Limb (tissue), 2 donors: ENCODE results near the gene PHPT1.
"Not testable (repeated sequence)": the region's sequence is repeated elsewhere in the genome, so short reads cannot be mapped to it uniquely, and the experiment has no call there.

ENCODE experiments used
- DNase-seq, 2 donors: peaks; one replicate each; pipeline ENCODE4 v3.0.0-alpha.2; 2016; ENCODE audit errors: extremely low spot score in 2 of 2

PHPT1 gene

DNA sequence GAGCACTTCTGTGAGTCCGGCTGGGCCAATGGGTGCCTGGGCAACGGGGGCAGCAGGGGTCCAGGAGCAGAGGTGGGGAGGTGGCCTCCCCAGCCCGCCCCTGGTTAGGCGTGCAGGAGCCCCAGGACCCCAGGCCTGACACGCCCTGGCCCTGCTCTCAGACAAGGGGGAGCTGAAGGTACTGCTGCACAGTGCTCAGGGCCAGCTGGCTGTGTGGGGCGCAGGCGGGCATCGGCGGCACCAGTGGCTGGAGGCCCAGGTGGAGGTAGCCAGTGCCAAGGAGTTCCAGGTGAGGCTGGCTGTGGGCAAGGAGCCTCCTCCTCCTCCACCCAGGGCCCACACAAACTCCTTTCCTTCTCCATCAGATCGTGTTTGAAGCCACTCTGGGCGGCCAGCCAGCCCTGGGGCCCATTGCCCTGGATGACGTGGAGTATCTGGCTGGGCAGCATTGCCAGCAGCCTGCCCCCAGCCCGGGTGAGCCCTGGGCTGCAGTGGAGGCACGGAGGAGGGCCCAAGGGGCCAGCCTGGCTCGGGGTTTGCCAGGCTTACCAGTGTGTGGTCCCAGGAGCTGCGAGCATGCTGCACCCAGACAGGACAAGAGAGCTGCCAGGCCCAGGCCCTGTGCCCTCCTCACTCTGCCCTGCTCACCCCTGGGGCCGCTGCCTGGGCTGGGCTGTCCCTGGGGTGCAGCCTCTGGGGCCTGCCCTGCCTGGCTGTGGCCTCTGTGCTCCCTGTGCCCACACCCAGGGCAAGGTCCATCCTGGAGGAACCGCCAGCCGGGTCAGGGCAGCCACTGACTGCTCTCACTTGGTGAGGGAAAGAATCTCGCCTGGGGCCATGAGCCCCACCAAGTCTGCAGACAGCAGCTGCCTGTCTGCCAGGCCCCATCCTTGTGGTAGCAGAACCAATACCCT is 9.9 kb downstream of the PHPT1 start:
- peak in 1 of 2 donors; percentile 54 for DNase-seq

DNA sequence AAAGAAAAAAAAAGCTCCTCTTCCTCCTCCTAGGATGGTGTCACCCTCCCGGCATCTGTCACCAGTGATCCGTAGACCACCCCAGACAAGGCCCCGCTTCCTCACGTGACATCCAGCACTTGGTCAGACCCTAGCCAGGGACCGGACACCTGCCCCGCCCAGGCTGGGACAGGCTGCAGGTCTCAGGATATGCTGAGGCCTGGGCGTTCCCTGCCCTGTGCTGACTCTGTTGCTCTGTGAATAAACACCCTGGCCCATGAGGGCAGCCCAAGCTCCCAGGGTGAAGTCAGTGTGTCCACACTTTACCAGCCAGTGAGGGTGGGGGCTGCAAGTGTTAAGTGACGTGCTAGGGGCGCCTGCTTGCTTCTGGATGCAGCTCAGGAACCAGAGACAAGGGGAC is 11.3 kb downstream of the PHPT1 start:
- DNase-seq, result no peak

DNA sequence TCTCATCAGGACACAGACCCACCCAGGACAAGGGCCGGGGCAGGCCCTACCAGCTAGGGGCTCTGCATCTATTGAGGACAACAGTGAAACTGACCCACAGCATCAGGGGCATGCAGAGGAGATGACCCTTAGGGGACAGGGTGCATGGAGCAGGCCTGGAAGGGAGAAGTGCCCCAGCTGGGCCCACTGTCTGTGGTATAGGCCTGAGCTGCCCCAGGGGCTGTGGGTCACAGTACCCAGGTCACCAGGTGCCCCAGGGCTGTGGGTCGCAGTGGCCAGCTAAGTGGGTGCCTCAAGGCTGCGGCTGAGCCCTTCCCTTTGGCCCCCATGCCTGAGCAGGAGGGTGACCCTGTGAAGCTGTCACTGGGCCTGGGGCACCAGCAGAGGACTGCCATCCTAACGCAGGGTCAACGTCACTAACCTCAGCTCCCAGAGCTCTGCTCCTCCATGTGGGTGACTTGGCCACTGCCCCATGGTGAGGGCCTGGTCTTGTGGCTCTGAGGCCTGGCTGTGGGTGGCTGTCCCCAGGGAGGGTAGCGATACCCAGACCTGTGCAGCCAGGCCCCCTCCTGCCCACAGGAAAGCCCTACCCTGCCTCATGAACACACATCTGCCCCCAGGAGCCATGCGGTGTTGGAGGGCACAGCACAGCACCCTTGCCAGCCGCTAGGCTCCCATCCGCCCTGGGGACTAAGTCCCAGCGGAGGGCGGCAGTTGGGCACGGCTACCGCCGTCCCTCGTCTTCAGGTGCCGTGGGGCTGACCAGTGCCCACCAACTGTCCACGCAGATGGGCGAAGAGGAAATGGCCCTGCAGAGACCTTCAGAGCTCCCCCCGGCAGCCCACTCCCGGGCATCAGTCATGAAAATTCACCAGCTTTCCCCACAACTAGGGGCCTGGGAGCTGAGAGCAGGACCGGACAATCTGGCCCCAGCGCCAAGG is 12.0 kb downstream of the PHPT1 start:
- no peak for DNase-seq

DNA sequence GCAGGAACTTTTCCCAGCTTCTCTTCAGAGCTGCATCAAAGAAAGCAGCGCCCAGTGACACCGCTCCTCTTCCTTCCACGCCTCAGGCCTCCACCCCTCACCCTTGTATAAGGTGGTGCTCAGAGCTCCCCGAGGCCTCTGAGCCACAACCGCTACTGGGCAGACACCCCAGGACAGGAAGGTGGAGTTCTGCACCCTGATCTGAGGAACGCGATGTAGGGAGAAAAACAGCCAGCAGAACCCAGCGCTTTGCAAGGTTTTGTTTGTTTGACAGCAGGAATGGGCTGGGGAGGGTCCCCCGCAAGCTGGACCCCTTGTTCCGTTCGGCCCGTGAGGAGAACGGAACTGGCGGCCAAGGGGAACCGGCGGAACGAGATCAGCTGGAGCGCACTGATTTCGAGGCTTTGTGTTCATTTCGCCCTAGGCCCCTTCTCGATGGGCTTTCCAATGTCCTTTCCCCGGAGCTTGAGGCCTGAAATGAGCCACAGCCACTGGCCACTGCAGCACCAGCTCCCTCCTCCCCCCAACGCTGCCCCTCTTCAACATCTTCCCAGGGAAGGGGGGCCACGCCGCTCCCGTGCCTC is 12.8 kb downstream of the PHPT1 start:
- no peak for DNase-seq

DNA sequence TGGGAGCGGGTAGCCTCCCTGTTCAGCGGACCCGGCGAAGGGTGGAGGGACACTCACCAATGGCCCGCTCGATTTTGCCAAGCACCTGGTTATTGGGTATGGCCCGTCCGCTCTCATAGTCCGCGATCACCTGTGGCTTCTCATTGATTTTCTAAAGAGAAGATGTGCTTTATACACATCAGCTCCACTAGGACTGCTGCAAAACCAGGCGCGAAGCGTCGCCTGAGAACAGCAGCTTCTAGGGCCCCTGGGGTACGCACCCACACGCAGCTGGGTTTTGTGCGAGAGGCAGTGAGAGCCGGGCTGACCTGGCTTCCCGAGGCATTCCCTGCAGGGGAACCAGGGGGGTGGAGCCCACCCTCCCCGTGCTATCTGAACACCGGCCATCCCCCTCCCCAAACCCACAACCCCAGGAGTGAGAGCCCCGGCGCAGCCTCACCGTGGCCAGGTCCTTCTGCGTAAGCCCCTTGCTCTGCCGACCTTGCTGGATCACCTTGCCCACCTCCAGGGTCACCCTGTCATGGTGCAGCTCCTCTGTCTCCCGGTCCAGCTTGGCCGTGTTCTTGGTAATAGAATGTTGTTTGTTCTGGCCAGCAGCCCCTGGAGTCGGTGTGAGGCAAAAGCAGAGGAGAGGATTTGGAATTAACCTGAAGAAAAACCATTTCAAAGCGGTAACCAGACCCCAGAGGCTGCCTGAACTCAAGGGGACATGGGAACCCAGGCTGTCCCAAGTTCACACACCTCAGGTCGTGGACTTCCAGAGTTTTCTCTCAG is 13.8 kb downstream of the PHPT1 start:
- no peak for DNase-seq

DNA sequence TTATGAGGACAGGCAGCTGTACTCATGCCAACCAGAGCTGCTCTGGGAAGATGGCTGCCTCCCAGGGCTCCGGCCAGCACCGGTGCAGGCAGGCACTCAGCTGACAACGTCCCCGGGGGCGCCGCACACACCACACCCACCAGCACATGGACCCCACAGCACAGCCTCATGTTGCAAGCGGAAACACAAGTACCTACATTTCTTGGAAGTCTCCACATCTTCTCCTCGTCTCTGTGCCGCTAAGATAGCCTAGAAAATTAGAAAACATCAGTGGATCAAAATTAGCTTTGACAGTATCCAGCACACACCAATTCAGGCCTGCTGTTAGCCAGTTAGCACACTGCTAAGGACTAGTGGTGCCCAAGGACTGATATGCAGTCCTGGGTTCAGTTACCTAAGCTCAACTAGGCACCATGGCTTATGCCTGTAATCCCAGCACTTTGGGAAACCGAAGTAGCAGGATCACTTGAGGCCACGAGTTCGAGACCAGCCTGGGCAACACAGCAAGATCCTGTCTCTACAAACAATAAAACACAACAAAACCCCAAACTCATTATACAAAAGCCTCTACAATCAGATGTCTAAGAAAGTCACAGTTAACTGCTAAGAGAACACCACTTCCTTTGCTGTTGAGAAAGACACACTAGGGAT is 14.5 kb downstream of the PHPT1 start:
- no peak for DNase-seq

DNA sequence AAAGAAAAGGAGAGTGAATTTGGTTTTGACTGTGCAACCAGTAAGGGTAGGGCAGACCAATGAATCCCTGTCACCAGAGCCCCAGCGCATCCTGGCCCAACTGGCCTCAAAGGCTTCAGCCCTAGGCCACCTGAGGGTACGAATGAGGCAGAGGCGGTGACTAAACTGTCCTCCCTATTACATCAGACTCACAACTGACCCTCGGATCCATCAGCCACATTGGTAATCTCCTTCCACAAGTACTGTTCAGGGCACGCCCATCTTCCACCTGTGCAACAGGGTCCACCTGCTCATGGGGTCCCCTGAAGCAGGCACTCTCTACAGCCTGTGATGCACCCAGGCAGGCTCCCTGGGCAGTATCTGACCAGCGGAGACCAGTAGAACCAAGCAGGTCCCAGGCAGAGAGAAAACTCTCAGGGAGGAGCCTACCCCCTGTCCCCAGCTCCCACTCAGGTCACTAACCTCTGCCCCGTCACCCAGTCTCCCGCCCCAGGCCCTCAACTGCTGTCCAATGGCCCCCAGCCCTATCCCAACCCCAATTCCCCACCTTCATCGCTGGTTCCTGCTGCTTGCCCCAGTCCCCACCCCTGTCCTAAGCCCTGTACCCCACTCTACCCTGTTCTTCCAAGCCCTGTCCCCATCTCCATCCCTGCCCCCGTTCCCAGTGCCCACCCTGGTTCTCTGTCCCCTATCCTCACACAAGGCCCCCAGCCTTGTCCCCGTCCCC is 16.0 kb downstream of the PHPT1 start:
- DNase-seq, result no peak

DNA sequence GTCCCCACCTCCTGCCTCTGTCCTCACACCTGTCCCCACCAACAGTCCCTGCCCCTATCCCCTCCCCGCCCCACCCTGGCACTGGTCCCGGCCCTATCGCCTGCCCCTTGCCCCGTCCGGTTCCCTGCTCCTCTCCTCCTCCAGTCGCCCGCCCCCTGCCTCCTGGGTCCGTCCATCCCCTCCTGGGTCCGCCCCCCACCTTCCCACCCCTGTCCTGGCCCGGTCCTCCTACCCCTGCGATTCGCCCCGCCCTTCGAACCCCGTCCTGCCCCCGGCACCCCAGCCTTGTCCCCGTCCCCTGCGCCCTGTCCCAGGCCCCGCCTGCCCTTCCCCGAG is 16.5 kb downstream of the PHPT1 start:
- no peak for DNase-seq

DNA sequence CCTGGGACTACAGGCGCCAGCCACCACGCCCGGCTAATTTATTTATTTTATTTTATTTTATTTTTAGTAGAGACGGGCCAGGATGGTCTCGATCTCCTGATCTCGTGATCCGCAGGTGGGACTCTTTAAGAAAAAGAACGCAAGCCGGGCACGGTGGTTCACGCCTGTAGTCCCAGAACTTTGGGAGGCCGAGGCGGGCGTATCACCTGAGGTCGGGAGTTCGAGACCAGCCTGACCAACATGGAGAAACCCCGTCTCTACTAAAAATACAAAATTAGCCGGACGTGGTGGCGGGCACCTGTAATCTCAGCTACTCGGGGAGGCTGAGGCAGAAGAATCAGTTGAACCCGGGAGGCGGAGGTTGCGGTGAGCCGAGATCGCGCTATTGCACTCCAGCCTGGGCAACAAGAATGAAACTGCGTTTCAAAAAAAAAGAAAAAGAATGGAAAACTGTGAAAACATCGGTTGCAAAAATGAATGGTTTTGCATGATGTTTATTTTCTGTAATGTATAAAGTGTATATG is 17.8 kb downstream of the PHPT1 start:
- DNase-seq, result not testable (repeated sequence)

DNA sequence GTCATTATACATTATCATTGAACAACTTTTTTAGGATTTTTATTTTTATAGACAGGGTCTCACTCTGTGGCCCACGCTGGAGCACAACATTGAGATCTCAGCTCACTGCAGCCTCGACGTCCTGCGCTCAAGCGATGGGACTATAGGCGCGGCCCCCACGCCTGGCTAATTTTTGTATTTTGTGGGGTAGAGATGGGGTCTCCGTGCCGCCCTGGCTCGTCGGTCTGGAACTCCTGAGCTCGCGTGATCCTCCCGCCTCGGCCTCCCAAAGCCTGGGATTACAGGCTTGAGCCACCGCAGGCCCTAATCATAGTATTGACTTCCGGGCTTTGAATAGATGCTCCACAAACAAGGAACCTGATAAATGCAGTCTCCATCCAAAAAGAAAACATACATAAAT is 18.3 kb downstream of the PHPT1 start:
- no peak for DNase-seq

DNA sequence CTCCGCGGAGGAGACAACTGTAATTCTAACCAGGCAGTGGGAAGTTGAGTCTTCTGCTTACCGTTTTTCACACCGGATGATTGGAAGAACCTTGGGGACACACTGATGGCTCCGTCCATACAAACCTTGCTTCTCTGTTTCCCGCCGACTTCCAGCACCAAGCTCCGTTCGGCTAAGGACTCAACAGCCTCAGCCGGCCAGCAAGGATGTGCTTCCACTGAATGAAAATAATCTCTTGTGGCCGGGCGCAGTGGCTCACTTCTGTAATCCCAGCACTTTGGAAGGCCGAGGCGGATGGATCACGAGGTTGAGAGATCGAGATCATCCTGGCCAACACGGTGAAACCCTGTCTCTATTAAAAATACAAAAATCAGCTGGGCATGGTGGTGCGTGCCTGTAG is 18.7 kb downstream of the PHPT1 start:
- no peak for DNase-seq

DNA sequence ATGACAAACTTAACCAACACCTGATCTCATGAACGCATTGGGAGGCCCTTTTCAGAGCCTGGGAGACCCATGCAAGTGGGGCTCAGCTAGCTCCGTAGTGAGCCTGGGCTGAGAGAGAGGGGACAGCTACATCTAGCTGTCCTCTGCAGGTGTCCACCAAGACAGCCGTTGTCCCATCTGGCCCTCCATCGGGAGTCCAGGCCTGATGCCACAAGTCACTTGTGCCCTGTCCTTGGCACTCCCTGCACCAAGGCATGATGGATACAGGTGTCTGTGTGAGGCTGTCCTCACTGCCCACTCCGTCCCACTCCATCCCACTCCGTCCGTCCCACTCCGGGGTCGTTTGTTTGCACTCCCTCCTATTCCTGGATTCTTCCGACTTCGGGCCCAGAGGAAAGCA is 19.4 kb downstream of the PHPT1 start:
- DNase-seq, result no peak

DNA sequence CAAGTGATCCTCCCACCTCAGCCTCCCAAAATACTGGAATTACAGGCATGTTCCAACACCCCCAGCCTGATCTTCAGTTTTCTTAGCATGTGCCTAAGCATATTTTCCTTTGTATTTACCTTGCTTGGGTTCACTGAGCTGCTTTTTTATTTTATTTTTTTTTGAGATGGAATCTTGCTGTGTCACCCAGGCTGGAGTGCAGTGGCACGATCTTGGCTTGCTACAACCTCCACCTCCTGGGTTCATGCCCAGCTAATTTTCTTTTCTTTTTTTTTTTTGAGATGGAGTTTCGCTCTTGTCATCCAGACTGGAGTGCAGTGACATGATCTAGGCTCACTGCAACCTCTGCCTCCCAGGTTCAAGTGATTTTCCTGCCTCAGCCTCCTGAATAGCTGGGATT is 20.4 kb downstream of the PHPT1 start:
- not testable (repeated sequence) for DNase-seq

DNA sequence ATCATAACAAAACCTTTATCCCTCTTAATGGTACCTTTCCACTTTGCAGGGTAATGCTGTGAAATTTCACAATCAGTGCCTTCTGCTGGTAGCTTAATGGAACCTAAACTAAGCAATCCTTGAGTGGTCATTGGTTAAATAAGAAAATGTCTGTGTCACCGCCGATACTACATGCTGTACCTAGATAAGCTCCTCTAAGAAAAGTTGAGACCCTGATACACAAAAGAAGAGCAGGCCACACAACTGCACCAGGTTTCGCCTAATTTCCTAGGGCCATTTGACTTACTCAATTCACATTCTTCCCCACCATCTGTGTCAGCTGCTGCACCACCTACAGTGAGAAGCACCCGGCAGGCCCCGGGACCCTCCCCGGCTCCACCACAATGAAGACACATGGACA is 25.9 kb downstream of the PHPT1 start:
- no peak for DNase-seq

DNA sequence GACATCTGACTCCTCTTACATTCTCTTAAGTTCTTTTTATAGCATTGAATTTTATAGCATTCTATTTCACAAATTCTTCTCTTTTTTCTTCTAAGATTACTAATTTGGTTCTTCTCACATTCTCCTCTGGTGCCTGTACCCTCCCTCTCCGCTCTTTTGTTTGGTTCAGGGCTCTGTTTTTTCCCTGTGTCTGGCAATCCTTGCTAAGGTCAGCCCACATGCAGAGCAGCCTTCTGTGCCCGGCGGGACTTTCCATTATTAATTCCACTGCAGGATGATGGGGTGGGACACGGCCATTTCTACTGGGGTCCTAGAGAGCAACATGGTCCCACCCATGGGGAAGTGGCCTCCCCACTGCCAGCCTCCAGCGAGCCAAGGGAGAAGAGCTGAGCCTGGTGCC is 27.3 kb downstream of the PHPT1 start:
- no peak for DNase-seq

DNA sequence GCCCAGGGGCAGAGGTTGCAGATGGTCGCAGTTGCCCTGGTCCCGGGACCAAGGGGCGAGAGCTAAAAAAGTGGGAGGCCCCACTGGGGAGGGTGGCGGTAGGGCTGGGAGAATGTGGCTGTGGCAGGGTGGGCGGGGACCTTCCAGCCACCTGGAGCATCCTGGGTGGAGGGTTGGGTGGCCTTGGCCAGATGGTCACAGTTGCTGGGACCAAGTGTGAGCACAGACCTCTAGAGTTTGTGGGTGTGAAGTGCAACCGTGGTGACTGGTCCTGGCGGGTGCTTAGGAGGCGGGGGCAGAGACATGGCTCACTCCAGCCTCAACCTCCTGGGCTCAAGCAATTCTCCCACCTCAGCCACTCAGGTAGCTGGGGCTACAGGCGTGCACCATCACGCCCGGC is 31.4 kb downstream of the PHPT1 start:
- no peak for DNase-seq

DNA sequence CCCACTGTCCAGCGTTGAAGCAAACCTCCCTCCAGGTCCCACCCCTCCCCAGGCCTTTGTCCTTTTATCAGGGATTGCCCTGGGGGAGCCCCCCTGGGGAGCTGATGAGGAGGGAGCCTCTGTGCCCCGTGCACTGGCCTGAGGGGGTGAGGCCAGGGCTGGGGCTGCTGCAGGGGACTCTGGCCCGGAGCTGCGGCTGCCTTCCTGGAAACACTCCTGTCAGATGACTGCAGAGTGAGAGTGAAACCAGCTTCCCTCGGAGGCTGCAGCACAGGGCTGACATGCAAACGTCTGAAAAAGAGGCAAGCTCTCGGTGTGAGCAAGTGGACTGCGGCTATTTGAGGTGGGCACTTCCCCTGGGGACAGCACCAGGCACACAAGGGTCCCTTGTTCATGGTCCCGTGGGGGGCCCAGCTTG is 32.5 kb downstream of the PHPT1 start:
- no peak for DNase-seq

DNA sequence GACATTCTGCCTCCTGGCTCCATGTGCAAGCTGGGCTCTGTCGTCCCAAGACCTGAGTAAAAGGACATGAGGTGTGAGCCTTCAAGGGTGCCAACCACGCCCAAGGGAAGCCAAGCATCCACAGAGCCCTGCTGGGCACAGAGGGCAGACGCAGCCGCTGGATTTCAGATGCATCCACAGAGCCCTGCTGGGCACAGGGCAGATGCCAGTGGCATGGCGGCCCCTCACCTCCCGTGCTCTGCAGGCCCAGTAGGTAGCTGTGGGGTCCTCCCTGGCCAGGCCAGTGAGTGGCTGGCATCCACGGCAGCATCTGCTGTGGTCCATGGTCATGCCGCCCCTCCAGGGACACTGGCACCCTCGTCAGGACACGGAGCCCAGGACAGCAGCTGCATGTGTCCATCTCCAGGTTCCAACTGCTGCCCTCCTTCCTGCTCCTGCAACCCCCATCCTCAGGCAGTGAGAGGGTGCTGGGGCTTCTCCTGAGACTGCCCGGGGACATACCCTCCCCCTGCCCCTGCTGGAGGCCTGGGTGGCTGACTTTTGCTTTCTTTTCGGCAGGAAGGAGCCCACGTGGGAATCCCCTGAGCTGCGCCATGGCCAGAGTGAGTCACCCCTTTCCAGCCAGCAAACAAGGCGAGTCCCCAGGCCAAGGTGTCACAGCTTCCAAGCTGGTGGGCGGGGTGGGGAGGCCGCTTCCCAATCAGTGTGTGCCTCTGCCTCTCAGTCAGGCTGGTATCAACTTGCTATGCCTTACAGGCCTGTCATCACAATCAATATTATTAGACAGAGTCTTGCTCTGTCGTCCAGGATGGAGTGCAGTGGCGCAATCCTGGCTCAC is 33.1 kb downstream of the PHPT1 start:
- no peak for DNase-seq

DNA sequence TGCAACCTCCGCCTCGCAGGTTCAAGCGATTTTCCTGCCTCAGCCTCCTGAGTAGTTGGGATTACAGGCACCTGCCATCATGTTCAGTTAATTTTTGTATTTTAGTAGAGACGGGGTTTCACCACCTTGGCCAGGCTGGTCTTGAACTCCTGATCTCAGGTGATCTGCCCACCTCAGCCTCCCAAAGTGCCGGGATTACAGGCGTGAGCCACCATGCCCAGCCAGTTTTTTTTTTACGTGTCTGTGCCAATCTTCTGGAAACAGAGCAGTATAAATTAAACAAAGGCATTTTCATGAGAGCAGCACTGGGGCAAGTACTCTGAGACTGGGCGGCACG is 33.7 kb downstream of the PHPT1 start:
- DNase-seq, result not testable (repeated sequence)
